ENCODE measurements around the gene EPB41L4B. TPM values are rescaled to one million over a fixed set of nuclear protein-coding genes. Genes with fewer than 3 reads are reported as not detected.

EPB41L4B gene
- total RNA-seq, 1 donor from 2014 or later = 6.8 TPM

- H3K27ac ChIP-seq (ENCODE audit: low read depth, low read length) = no peak overlapping the region
- H3K36me3 ChIP-seq (ENCODE audit: control insufficient read depth in 3 of 3, insufficient read depth in 3 of 3, low read length in 3 of 3) = no peaks in the 10 kb centered on the region
- H3K4me3 ChIP-seq (ENCODE audit: low read length in 3 of 3) = no peak overlapping the region
- no peaks in the 10 kb centered on the region for H3K27me3 ChIP-seq (ENCODE audit: control insufficient read depth in 3 of 3, insufficient read depth in 3 of 3, low read length in 3 of 3)
- peaks cover 0 to 3% (median 0%) of the 10 kb centered on the region in 3 donors for H3K9me3 ChIP-seq (ENCODE audit: control insufficient read depth in 3 of 3, low read length in 3 of 3)
- H3K9ac ChIP-seq (ENCODE audit: low read depth in 1 of 3, low read length in 3 of 3) = no peak overlapping the region
- H3K4me1 ChIP-seq (ENCODE audit: control insufficient read depth in 3 of 3, insufficient read depth in 3 of 3, low read length in 3 of 3) = no peaks in the 10 kb centered on the region
These were observed 171.8 kb downstream of the EPB41L4B start for GRCh38 chr9:109149089-109149488.

- Histone ChIP-seq H3K36me3 (ENCODE audit: control insufficient read depth in 3 of 3, insufficient read depth in 3 of 3, low read length in 3 of 3) (no peaks in the 10 kb centered on the region), H3K4me3 (ENCODE audit: low read length in 3 of 3) (no peak overlapping the region), H3K9me3 (ENCODE audit: control insufficient read depth in 3 of 3, low read length in 3 of 3) (no peaks in the 10 kb centered on the region), H3K27me3 (ENCODE audit: control insufficient read depth in 3 of 3, insufficient read depth in 3 of 3, low read length in 3 of 3) (no peaks in the 10 kb centered on the region), H3K9ac (ENCODE audit: low read depth in 1 of 3, low read length in 3 of 3) (no peak overlapping the region), H3K27ac (ENCODE audit: low read depth, low read length) (no peak overlapping the region), H3K4me1 (ENCODE audit: control insufficient read depth in 3 of 3, insufficient read depth in 3 of 3, low read length in 3 of 3) (no peaks in the 10 kb centered on the region)
These were observed 175.8 kb downstream of the EPB41L4B start for GRCh38 chr9:109145051-109145450.

GRCh38 chr9:109143881-109144562 lies 176.8 kb downstream of the EPB41L4B start:
- H3K9ac ChIP-seq (ENCODE audit: low read depth in 1 of 3, low read length in 3 of 3) = no peak overlapping the region
- H3K4me1 ChIP-seq (ENCODE audit: control insufficient read depth in 3 of 3, insufficient read depth in 3 of 3, low read length in 3 of 3) = no peaks in the 10 kb centered on the region
- no peak overlapping the region for H3K4me3 ChIP-seq (ENCODE audit: low read length in 3 of 3)
- no peaks in the 10 kb centered on the region for H3K27me3 ChIP-seq (ENCODE audit: control insufficient read depth in 3 of 3, insufficient read depth in 3 of 3, low read length in 3 of 3)
- no peaks in the 10 kb centered on the region for H3K9me3 ChIP-seq (ENCODE audit: control insufficient read depth in 3 of 3, low read length in 3 of 3)
- H3K36me3 ChIP-seq (ENCODE audit: control insufficient read depth in 3 of 3, insufficient read depth in 3 of 3, low read length in 3 of 3) = no peaks in the 10 kb centered on the region
- H3K27ac ChIP-seq (ENCODE audit: low read depth, low read length) = no peak overlapping the region

- Histone ChIP-seq H3K27ac (ENCODE audit: low read depth, low read length) (no peak overlapping the region), H3K4me1 (ENCODE audit: control insufficient read depth in 3 of 3, insufficient read depth in 3 of 3, low read length in 3 of 3) (no peaks in the 10 kb centered on the region), H3K4me3 (ENCODE audit: low read length in 3 of 3) (no peak overlapping the region), H3K36me3 (ENCODE audit: control insufficient read depth in 3 of 3, insufficient read depth in 3 of 3, low read length in 3 of 3) (no peaks in the 10 kb centered on the region), H3K9me3 (ENCODE audit: control insufficient read depth in 3 of 3, low read length in 3 of 3) (no peaks in the 10 kb centered on the region), H3K9ac (ENCODE audit: low read depth in 1 of 3, low read length in 3 of 3) (no peak overlapping the region), H3K27me3 (ENCODE audit: control insufficient read depth in 3 of 3, insufficient read depth in 3 of 3, low read length in 3 of 3) (no peaks in the 10 kb centered on the region)
These were observed 179.5 kb downstream of the EPB41L4B start for GRCh38 chr9:109141375-109141774.

- H3K27ac ChIP-seq (ENCODE audit: low read depth, low read length) = no peak overlapping the region
- H3K36me3 ChIP-seq (ENCODE audit: control insufficient read depth in 3 of 3, insufficient read depth in 3 of 3, low read length in 3 of 3) = no peaks in the 10 kb centered on the region
- H3K9ac ChIP-seq (ENCODE audit: low read depth in 1 of 3, low read length in 3 of 3) = no peak overlapping the region
- no peaks in the 10 kb centered on the region for H3K9me3 ChIP-seq (ENCODE audit: control insufficient read depth in 3 of 3, low read length in 3 of 3)
- H3K27me3 ChIP-seq (ENCODE audit: control insufficient read depth in 3 of 3, insufficient read depth in 3 of 3, low read length in 3 of 3) = no peaks in the 10 kb centered on the region
- H3K4me1 ChIP-seq (ENCODE audit: control insufficient read depth in 3 of 3, insufficient read depth in 3 of 3, low read length in 3 of 3) = no peaks in the 10 kb centered on the region
- no peak overlapping the region for H3K4me3 ChIP-seq (ENCODE audit: low read length in 3 of 3)
These were observed 181.0 kb downstream of the EPB41L4B start for GRCh38 chr9:109139851-109140250.

GRCh38 chr9:109138421-109138820 lies 182.4 kb downstream of the EPB41L4B start:
- H3K4me3 ChIP-seq (ENCODE audit: low read length in 3 of 3) = no peak overlapping the region
- no peak overlapping the region for H3K27ac ChIP-seq (ENCODE audit: low read depth, low read length)
- no peaks in the 10 kb centered on the region for H3K9me3 ChIP-seq (ENCODE audit: control insufficient read depth in 3 of 3, low read length in 3 of 3)
- no peaks in the 10 kb centered on the region for H3K36me3 ChIP-seq (ENCODE audit: control insufficient read depth in 3 of 3, insufficient read depth in 3 of 3, low read length in 3 of 3)
- H3K27me3 ChIP-seq (ENCODE audit: control insufficient read depth in 3 of 3, insufficient read depth in 3 of 3, low read length in 3 of 3) = no peaks in the 10 kb centered on the region
- no peak overlapping the region for H3K9ac ChIP-seq (ENCODE audit: low read depth in 1 of 3, low read length in 3 of 3)
- H3K4me1 ChIP-seq (ENCODE audit: control insufficient read depth in 3 of 3, insufficient read depth in 3 of 3, low read length in 3 of 3) = no peaks in the 10 kb centered on the region

GRCh38 chr9:109134167-109134578 lies 186.7 kb downstream of the EPB41L4B start:
- Histone ChIP-seq H3K27ac (ENCODE audit: low read depth, low read length) (no peak overlapping the region), H3K4me1 (ENCODE audit: control insufficient read depth in 3 of 3, insufficient read depth in 3 of 3, low read length in 3 of 3) (no peaks in the 10 kb centered on the region), H3K9ac (ENCODE audit: low read depth in 1 of 3, low read length in 3 of 3) (no peak overlapping the region)

GRCh38 chr9:109133533-109133932 lies 187.3 kb downstream of the EPB41L4B start:
- H3K4me3 ChIP-seq (ENCODE audit: low read length in 3 of 3) = no peak overlapping the region
- no peak overlapping the region for H3K9ac ChIP-seq (ENCODE audit: low read depth in 1 of 3, low read length in 3 of 3)
- no peak overlapping the region for H3K27ac ChIP-seq (ENCODE audit: low read depth, low read length)
- H3K27me3 ChIP-seq (ENCODE audit: control insufficient read depth in 3 of 3, insufficient read depth in 3 of 3, low read length in 3 of 3) = no peaks in the 10 kb centered on the region
- H3K9me3 ChIP-seq (ENCODE audit: control insufficient read depth in 3 of 3, low read length in 3 of 3) = no peaks in the 10 kb centered on the region
- H3K4me1 ChIP-seq (ENCODE audit: control insufficient read depth in 3 of 3, insufficient read depth in 3 of 3, low read length in 3 of 3) = no peaks in the 10 kb centered on the region
- H3K36me3 ChIP-seq (ENCODE audit: control insufficient read depth in 3 of 3, insufficient read depth in 3 of 3, low read length in 3 of 3) = no peaks in the 10 kb centered on the region

More at GRCh38 chr9:109134167-109134578, 186.7 kb downstream of the EPB41L4B start:
- H3K4me3 ChIP-seq (ENCODE audit: low read length in 3 of 3) = no peak overlapping the region
- H3K36me3 ChIP-seq (ENCODE audit: control insufficient read depth in 3 of 3, insufficient read depth in 3 of 3, low read length in 3 of 3) = no peaks in the 10 kb centered on the region
- H3K27me3 ChIP-seq (ENCODE audit: control insufficient read depth in 3 of 3, insufficient read depth in 3 of 3, low read length in 3 of 3) = no peaks in the 10 kb centered on the region
- H3K9me3 ChIP-seq (ENCODE audit: control insufficient read depth in 3 of 3, low read length in 3 of 3) = no peaks in the 10 kb centered on the region

GRCh38 chr9:109132567-109133021 lies 188.3 kb downstream of the EPB41L4B start:
- Histone ChIP-seq H3K4me1 (ENCODE audit: control insufficient read depth in 3 of 3, insufficient read depth in 3 of 3, low read length in 3 of 3) (no peaks in the 10 kb centered on the region), H3K27me3 (ENCODE audit: control insufficient read depth in 3 of 3, insufficient read depth in 3 of 3, low read length in 3 of 3) (no peaks in the 10 kb centered on the region), H3K27ac (ENCODE audit: low read depth, low read length) (no peak overlapping the region), H3K36me3 (ENCODE audit: control insufficient read depth in 3 of 3, insufficient read depth in 3 of 3, low read length in 3 of 3) (no peaks in the 10 kb centered on the region), H3K4me3 (ENCODE audit: low read length in 3 of 3) (no peak overlapping the region), H3K9ac (ENCODE audit: low read depth in 1 of 3, low read length in 3 of 3) (no peak overlapping the region), H3K9me3 (ENCODE audit: control insufficient read depth in 3 of 3, low read length in 3 of 3) (no peaks in the 10 kb centered on the region)

- Histone ChIP-seq H3K27ac (ENCODE audit: low read depth, low read length) (no peak overlapping the region), H3K9ac (ENCODE audit: low read depth in 1 of 3, low read length in 3 of 3) (no peak overlapping the region), H3K4me3 (ENCODE audit: low read length in 3 of 3) (no peak overlapping the region), H3K27me3 (ENCODE audit: control insufficient read depth in 3 of 3, insufficient read depth in 3 of 3, low read length in 3 of 3) (no peaks in the 10 kb centered on the region), H3K4me1 (ENCODE audit: control insufficient read depth in 3 of 3, insufficient read depth in 3 of 3, low read length in 3 of 3) (no peaks in the 10 kb centered on the region), H3K9me3 (ENCODE audit: control insufficient read depth in 3 of 3, low read length in 3 of 3) (no peaks in the 10 kb centered on the region), H3K36me3 (ENCODE audit: control insufficient read depth in 3 of 3, insufficient read depth in 3 of 3, low read length in 3 of 3) (no peaks in the 10 kb centered on the region)
These were observed 191.2 kb downstream of the EPB41L4B start for GRCh38 chr9:109129470-109130197.
